GM19467 (cell line): ENCODE data around the gene HBB.
A peak's percentile ranks its signal among the peaks of the same experiment; 100 is the strongest.

ENCODE experiments used
- ATAC-seq: cut with Tn5 transposase; IDR thresholded peaks from one replicate; pipeline ENCODE4 v1.9.1; 2021; ENCODE audit warnings: mild to moderate bottlenecking, moderate library complexity; ENCODE audit not compliant: unreplicated experiment

Gene HBB

DNA sequence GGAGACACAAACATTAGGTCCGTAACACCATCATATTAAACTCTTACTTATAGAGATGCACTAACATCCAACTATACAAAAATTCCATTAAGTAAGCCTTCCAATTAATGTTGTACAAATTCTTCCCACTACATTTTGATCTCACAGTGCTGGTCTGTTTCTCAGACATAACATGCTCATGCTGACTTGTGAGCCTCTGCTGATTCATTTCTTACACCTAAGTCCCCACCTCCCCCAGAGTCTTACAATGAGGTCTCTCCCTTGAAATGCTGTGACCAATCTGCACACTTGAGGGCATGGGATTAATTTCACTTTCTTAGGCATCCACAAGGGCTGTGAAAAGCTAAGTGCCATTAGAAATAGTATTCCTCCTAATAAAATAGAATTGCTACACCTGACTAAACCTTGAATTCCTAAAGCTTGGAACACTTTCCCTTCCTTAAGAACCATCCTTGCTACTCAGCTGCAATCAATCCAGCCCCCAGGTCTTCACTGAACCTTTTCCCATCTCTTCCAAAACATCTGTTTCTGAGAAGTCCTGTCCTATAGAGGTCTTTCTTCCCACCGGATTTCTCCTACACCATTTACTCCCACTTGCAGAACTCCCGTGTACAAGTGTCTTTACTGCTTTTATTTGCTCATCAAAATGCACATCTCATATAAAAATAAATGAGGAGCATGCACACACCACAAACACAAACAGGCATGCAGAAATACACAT is 20.8 kb upstream of the HBB start:
- no peak for ATAC-seq

DNA sequence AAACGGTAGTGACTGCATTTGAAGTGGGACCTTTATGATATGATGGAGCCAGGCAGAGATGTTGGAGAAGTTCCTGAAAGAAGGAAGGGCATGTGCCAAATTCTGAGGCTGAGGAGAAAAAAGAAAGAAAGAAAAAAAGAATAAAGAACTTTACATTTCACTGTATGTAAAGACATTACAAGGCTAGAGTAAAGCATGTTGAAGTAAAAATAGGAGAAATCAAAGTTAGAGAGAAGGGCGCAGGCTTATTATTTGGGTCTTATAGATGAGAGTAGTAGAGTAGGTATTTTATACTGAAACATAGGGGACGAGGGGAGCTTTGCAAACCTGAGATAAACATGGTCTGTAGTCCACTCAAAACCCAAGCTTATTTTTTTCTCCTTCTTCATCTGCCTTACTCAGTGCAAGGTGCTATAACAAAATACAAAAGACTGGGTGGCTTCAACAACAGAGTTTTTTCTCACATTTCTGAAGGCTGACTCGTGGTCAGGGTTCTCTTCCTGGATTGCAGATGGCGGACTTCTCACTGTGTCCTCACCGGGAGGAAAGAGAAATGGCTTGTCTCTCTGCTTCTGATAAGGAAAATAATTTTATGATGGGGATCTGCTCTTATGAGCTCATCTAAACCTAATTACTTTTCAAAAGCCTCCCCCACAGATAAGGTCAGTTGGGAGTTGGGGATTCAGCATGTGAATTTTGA is 20.1 kb upstream of the HBB start:
- no peak for ATAC-seq

GRCh38 chr11:5245155-5245554 is 18.3 kb upstream of the HBB start:
- ATAC-seq: no peak

GRCh38 chr11:5243816-5244180 is 16.9 kb upstream of the HBB start:
- no peak for ATAC-seq

GRCh38 chr11:5242933-5243815 is 16.3 kb upstream of the HBB start:
- ATAC-seq: peak; percentile 83

GRCh38 chr11:5242208-5242607 is 15.3 kb upstream of the HBB start:
- ATAC-seq: no peak

DNA sequence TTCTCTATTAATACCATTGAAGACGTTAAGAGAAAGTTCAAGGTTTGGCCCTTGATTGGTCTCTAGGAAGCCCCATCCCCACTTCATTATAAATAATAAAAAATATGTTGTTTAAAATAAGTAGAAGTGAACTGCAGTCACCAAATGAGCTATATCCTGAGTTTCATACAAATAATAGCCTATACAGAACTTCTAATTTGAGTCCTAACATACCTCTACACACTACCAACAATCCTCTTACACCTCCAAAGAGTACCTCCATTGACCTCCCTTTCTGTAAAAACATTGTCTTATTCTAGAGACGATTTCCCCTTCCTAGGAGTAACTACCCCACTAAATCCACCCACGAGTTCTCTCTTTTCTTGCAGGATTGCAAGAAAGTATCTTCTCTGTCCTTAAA is 14.6 kb upstream of the HBB start:
- ATAC-seq: no peak

- ATAC-seq: no peak
Measured at GRCh38 chr11:5240458-5240857, 13.6 kb upstream of the HBB start.

- no peak for ATAC-seq
Measured at GRCh38 chr11:5240056-5240455, 13.2 kb upstream of the HBB start.

DNA sequence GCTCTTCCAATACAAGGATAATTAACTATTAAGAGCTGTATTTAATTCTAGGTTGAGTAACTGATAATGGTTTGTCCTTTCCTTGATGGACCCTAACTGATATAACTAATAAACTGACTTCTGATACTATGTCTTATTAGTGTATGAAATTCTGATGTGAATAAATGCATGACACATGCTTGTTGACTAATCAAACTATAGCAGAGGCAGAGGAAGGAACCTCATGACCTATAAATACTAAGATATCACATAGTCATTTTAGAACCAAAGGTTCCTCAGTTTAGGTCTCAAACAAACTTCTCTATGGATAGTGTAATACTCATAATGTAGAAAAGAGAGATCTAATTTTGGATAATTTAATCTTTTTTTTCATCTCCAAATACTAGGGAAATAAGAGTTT is 12.2 kb upstream of the HBB start:
- ATAC-seq: no peak

GRCh38 chr11:5238486-5238885 is 11.6 kb upstream of the HBB start:
- ATAC-seq: no peak

DNA sequence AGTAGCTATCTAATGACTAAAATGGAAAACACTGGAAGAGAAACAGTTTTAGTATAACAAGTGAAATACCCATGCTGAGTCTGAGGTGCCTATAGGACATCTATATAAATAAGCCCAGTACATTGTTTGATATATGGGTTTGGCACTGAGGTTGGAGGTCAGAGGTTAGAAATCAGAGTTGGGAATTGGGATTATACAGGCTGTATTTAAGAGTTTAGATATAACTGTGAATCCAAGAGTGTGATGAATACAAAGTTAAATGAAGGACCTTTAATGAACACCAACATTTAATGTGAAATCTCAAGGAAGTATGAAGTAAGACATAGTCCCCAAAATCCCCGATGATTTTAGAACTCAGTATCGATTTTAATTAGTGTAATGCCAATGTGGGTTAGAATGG is 10.5 kb upstream of the HBB start:
- no peak for ATAC-seq

DNA sequence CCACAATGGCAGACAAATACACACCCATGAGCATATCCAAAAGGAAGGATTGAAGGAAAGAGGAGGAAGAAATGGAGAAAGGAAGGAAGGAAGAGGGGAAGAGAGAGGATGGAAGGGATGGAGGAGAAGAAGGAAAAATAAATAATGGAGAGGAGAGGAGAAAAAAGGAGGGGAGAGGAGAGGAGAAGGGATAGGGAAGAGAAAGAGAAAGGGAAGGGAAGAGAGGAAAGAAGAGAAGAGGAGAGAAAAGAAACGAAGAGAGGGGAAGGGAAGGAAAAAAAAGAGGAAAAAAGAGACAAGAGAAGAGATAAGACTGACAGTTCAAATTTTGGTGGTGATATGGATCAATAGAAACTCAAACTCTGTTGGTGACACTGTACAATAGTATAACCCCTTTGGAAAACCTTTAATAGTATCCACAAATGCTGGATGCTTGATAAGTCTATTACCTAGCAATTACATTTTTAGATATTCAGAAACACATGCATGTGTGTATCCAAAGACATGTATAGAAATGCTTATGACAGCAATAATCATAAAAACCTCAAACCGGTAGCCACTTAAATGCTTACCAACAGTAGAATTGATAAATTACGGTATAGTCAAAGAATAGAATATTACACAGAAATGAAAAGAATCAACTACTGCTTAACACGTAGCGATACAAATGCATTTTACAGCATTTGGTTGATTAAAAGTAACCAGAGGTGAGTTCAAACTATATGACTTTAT is 8.7 kb upstream of the HBB start:
- ATAC-seq: no peak

DNA sequence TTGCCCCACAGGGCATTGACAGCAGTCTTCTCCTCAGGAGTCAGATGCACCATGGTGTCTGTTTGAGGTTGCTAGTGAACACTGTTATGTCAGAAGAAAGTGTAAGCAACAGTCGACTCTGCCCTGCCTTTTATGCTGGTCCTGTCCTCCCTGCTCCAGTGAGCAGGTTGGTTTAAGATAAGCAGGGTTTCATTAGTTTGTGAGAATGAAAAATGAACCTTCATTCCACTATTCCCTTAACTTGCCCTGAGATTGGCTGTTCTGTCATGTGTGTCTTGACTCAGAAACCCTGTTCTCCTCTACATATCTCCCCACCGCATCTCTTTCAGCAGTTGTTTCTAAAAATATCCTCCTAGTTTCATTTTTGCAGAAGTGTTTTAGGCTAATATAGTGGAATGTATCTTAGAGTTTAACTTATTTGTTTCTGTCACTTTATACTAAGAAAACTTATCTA is 7.5 kb upstream of the HBB start, which contains the start of gene HBD:
Gene HBD, minus strand, starts transcription at position 103 of the 454 bp plus-strand sequence. Its CDS starts 50 bp downstream, at position 53.
- peak; percentile 71 for ATAC-seq

GRCh38 chr11:5233307-5233706 is 6.4 kb upstream of the HBB start:
- no peak for ATAC-seq

DNA sequence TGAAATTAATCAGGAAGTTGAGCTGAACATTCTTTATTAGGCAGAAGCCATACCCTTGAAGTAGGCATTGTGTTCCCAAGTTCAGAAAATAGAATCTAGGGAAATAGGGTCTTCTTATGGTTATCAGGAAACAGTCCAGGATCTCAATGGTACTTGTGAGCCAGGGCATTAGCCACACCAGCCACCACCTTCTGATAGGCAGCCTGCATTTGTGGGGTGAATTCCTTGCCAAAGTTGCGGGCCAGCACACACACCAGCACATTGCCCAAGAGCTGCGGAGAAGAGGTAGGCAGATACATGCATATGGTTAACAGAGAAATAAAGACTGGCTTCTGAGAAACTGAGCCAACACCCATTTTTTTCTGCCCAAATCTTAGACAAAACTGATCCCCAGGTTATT is 6.0 kb upstream of the HBB start:
- no peak for ATAC-seq

DNA sequence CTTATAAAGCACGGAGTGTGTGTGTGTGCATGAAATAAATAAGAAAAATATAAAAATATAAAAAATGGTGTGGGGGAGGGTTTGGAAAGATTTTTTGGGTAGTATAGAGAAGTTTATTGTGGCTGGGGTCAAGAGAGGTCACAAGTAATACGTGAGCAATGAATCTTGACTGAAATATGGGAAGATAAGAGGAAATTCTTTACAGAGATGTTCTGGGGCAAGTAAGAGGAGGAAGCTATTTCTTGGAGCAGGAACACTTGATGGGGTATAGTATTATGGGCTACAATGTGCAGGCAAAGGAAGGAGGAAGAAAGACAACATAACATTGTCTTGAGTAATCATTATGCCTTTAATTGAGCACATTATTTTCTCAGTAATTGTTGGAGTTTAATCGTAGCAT is 5.3 kb upstream of the HBB start:
- no peak for ATAC-seq

- no peak for ATAC-seq
Measured at GRCh38 chr11:5231111-5231510, 4.2 kb upstream of the HBB start.

DNA sequence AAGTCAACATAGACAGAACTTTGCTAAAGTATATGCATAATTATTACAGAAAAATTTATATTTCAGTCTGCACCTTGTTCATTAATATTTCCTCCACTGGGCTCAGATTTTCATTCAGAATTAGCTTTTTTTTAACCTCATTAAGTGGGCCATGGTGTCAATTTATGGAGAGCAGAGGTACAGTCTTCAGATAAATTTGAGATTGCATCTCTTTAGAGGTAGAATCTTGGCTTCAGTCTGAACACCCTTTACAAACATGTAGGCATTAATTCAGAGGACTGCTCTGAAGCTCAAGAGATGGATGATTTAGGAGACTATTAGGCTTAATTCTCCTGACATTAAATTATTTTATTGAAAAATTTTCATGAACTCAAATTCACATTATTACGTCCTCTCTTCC is 3.4 kb upstream of the HBB start:
- ATAC-seq: no peak

DNA sequence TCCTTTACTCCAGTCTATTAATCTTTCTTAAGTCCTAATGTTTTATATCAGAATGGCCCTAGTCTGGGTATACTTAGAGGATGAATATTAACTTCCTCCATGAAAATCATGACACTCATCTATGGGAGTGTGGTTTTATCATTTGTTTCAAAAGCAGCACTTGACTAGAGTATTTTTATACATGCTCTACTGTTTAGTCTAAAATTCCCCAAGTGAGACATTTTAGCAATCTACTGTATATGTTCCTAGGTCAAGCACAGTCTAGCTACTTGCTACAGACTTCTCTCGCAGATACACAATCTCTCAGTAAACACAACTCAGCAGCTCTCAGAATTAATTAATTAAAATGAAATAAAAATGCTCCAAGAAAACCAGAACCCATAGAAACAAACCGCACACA is 2.9 kb upstream of the HBB start:
- no peak for ATAC-seq

- ATAC-seq: no peak
Measured at GRCh38 chr11:5229356-5229755, 2.5 kb upstream of the HBB start.
